CD14-positive monocyte (primary cell): ENCODE measurements around the gene OR1D5. TPM values are rescaled to one million over a fixed set of nuclear protein-coding genes. Genes with fewer than 3 reads are reported as not detected.
A peak's percentile ranks its signal among the peaks of the same experiment; 100 is the strongest.

Source experiments
- DNase-seq, 3 donors: peaks; one replicate each; pipeline ENCODE4 v3.0.0-alpha.2; 2011 to 2022
- H2AFZ ChIP-seq: 2 replicates; pipeline ENCODE4 v1.6.0; 2012; ENCODE audit warnings: mild to moderate bottlenecking, low read depth, low read length, inconsistent platforms; ENCODE audit not compliant: insufficient read depth, poor library complexity, severe bottlenecking
- H3K27ac ChIP-seq, 2 donors: 1 replicate in 1 of 2; 2 replicates in 1 of 2; pipeline ENCODE4 v1.5.1; 2012 to 2013; ENCODE audit warnings: low read length in 2 of 2, control low read depth in 1 of 2, inconsistent platforms in 1 of 2, low read depth in 1 of 2, mild to moderate bottlenecking in 1 of 2
- H3K27me3 ChIP-seq, 2 donors: one replicate each; pipeline versions ENCODE4 v1.6.0 to v1.6.1; 2011 to 2013; ENCODE audit warnings: low read length in 2 of 2; ENCODE audit not compliant: control insufficient read depth in 2 of 2, insufficient read depth in 2 of 2
- H3K36me3 ChIP-seq, 2 donors: replicated peaks in 1 of 2; 1 replicate in 1 of 2; 2 replicates in 1 of 2; pipeline versions ENCODE4 v1.5.1 to v1.6.1; 2012 to 2013; ENCODE audit warnings: low read length in 2 of 2, control low read depth in 1 of 2, inconsistent platforms in 1 of 2, mild to moderate bottlenecking in 1 of 2; ENCODE audit not compliant: insufficient read depth in 2 of 2, control insufficient read depth in 1 of 2
- H3K4me1 ChIP-seq, 2 donors: 1 replicate in 1 of 2; 2 replicates in 1 of 2; pipeline versions ENCODE4 v1.5.1 to v1.6.1; 2012 to 2013; ENCODE audit warnings: low read length in 2 of 2, control low read depth in 1 of 2, inconsistent platforms in 1 of 2, mild to moderate bottlenecking in 1 of 2, moderate library complexity in 1 of 2; ENCODE audit not compliant: insufficient read depth in 2 of 2, control insufficient read depth in 1 of 2
- H3K4me2 ChIP-seq: replicated peaks from 2 replicates; pipeline ENCODE3; 2012; ENCODE audit warnings: low read length, moderate library complexity, mild to moderate bottlenecking; ENCODE audit not compliant: poor library complexity, severe bottlenecking; ENCODE audit errors: extremely low read depth
- H3K4me3 ChIP-seq, 3 experiments: fragments of 200-600 bp in 1 of 3; sonication (generic) in 1 of 3; replicated peaks in 1 of 3; 1 replicate in 2 of 3; 2 replicates in 1 of 3; pipeline ENCODE4 v1.5.1; 2011 to 2013; ENCODE audit warnings: low read length in 3 of 3, mild to moderate bottlenecking in 3 of 3, control low read depth in 2 of 3, low read depth in 2 of 3, inconsistent platforms in 1 of 3, moderate library complexity in 1 of 3
- H3K79me2 ChIP-seq: 2 replicates; pipeline ENCODE4 v1.6.0; 2012; ENCODE audit warnings: mild to moderate bottlenecking, control low read depth, inconsistent platforms, low read length, moderate library complexity; ENCODE audit not compliant: insufficient read depth
- H3K9ac ChIP-seq: 2 replicates; pipeline ENCODE4 v1.6.0; 2017; ENCODE audit warnings: low read length, mild to moderate bottlenecking; ENCODE audit not compliant: insufficient read depth, poor library complexity, severe bottlenecking
- H3K9me3 ChIP-seq, 2 donors: replicated peaks in 1 of 2; 1 replicate in 1 of 2; 2 replicates in 1 of 2; pipeline versions ENCODE4 v1.5.1 to v1.6.1; 2012 to 2013; ENCODE audit warnings: low read length in 2 of 2, control low read depth in 1 of 2; ENCODE audit not compliant: control insufficient read depth in 1 of 2, insufficient read depth in 1 of 2
- H4K20me1 ChIP-seq: 2 replicates; pipeline ENCODE4 v1.6.0; 2012; ENCODE audit warnings: mild to moderate bottlenecking, low read length, control low read depth, moderate library complexity; ENCODE audit not compliant: insufficient read depth
- H3K27ac Mint-ChIP-seq, 7 donors: one replicate each; pipeline ENCODE4 v1.8.0; 2020; ENCODE audit warnings: mild to moderate bottlenecking in 7 of 7, mixed read lengths in 7 of 7, moderate library complexity in 6 of 7, inconsistent platforms in 2 of 7
- H3K27me3 Mint-ChIP-seq, 3 donors: one replicate each; pipeline ENCODE4 v1.8.0; 2021 to 2022; ENCODE audit warnings: low read depth in 3 of 3, mild to moderate bottlenecking in 3 of 3, mixed read lengths in 3 of 3, moderate library complexity in 3 of 3, inconsistent platforms in 1 of 3
- H3K36me3 Mint-ChIP-seq, 2 donors: one replicate each; pipeline ENCODE4 v1.8.0; 2020; ENCODE audit warnings: mixed read lengths in 2 of 2, inconsistent platforms in 1 of 2, mild to moderate bottlenecking in 1 of 2
- H3K4me1 Mint-ChIP-seq: one replicate; pipeline ENCODE4 v1.8.0; 2020; ENCODE audit warnings: mild to moderate bottlenecking, mixed read lengths
- H3K4me3 Mint-ChIP-seq, 2 donors: one replicate each; pipeline ENCODE4 v1.8.0; 2020; ENCODE audit warnings: mild to moderate bottlenecking in 2 of 2, mixed read lengths in 2 of 2, moderate library complexity in 1 of 2
- H3K9me3 Mint-ChIP-seq, 7 donors: one replicate each; pipeline ENCODE4 v1.8.0; 2020 to 2022; ENCODE audit warnings: mixed read lengths in 7 of 7, mild to moderate bottlenecking in 6 of 7, moderate library complexity in 6 of 7, inconsistent platforms in 2 of 7
- WGBS: methylation state at CpG from one replicate; pipeline ENCODE4 v1.1.5; 2013; ENCODE audit warnings: missing lambda C conversion rate; ENCODE audit not compliant: insufficient coverage; 5-methylcytosine and 5-hydroxymethylcytosine counted together
- intact Hi-C, 2 donors: fragments of 100-400 bp; cut with micrococcal nuclease; formaldehyde crosslinking; loops; one replicate each; pipeline versions ENCODE4 v1.15.0 to v1.15.1; 2023
- polyA plus RNA-seq, 3 donors: library from polyadenylated mRNA; depleted of rRNA in 1 of 3; unstranded in 2 of 3; stranded (reverse) in 1 of 3; fragments of 300-500 nt in 2 of 3; fragments of >200 nt in 1 of 3; fragmentation: Illumina TruSeq in 2 of 3; gene quantifications; 1 replicate in 2 of 3; 2 replicates in 1 of 3; pipeline ENCODE4 v1.2.3, GENCODE V29; 2012 to 2021
- TF ChIP-seq, protein P1 (sequence below): fragments of 200-600 bp; IDR thresholded peaks from one replicate; pipeline ENCODE4 v1.8.0; 2022; ENCODE audit warnings: antibody characterized with exemption, mild to moderate bottlenecking

The OR1D5 gene
- polyA plus RNA-seq, 3 donors = not detected

DNA sequence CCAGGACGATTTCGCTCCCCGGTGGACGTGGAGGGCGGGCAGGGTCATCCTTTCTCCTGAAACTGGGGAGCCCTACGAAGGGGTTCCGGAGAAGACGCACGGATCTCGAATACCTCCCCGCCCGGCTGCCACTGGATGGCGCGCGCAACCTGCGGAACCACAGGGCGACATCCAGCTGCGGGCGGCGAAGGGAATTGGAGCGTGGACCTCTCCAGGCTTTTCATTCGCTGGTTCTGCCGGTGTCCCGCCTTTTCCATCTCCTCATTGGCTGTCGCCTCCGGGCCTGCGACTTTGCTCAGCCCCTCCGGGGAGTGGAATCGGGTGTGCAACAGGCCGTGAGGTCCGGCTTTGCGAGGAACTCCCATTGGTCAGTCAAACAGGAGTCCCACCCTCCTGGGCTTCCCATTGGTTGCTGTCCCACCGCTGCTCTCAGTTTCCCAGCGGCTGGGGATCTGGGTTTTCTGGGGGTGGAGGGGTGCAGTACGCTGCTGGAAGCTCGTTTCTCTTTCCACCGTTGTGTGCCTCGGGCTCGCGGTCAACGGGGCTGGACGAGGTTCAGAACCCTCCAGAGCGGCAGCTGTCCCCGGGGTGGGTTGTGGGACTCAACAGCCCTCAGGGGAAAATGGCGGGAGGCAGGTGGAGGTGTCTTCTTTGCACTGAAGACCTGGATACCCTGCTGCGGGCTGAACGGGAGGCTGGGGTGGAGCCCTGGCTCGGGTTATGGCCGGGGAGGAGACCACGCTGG is 14.5 kb downstream of the OR1D5 start:
- peak overlapping the region; percentile 73 for H3K9ac ChIP-seq
- Mint-ChIP-seq H3K9me3 (peaks cover 3 to 8% (median 5%) of the 10 kb centered on the region in 7 donors), H3K4me3 (peak overlapping the region; percentile 88 to 93), H3K27me3 (peaks cover 0 to 2% (median 0%) of the 10 kb centered on the region in 3 donors), H3K36me3 (no peaks in the 10 kb centered on the region), H3K4me1 (peaks cover 3% of the 10 kb centered on the region), H3K27ac (peak overlapping the region; percentile 68 to 94 (median 85))
- H4K20me1 ChIP-seq = no peaks in the 10 kb centered on the region
- TF ChIP-seq, protein P1, sequence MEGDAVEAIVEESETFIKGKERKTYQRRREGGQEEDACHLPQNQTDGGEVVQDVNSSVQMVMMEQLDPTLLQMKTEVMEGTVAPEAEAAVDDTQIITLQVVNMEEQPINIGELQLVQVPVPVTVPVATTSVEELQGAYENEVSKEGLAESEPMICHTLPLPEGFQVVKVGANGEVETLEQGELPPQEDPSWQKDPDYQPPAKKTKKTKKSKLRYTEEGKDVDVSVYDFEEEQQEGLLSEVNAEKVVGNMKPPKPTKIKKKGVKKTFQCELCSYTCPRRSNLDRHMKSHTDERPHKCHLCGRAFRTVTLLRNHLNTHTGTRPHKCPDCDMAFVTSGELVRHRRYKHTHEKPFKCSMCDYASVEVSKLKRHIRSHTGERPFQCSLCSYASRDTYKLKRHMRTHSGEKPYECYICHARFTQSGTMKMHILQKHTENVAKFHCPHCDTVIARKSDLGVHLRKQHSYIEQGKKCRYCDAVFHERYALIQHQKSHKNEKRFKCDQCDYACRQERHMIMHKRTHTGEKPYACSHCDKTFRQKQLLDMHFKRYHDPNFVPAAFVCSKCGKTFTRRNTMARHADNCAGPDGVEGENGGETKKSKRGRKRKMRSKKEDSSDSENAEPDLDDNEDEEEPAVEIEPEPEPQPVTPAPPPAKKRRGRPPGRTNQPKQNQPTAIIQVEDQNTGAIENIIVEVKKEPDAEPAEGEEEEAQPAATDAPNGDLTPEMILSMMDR = peak; percentile 84
- peak overlapping the region; percentile 100 for H2AFZ ChIP-seq
- WGBS = under 1% methylated on average over 48 of the region's 50 CpGs
- peaks cover 4 to 8% of the 10 kb centered on the region in 2 donors for H3K9me3 ChIP-seq
- H3K4me3 ChIP-seq = peak overlapping the region; percentile 63 to 99 (median 96)
- H3K36me3 ChIP-seq = no peaks in the 10 kb centered on the region
- peak overlapping the region; percentile 38 to 84 for H3K27ac ChIP-seq
- peak; percentile 98 to 99 (median 98) for DNase-seq
- no peaks in the 10 kb centered on the region for H3K27me3 ChIP-seq
- peaks cover 11 to 12% of the 10 kb centered on the region in 2 donors for H3K4me1 ChIP-seq
- no peaks in the 10 kb centered on the region for H3K79me2 ChIP-seq
- intact Hi-C loops = loop anchor here in 1 of 2 donors (5.0 to 10.0 kb wide), 2 partner anchors 586 to 798 kb away; partner anchors contain the start of genes CTNS, NCBP3 and SHPK
- H3K4me2 ChIP-seq = peak overlapping the region; percentile 99

DNA sequence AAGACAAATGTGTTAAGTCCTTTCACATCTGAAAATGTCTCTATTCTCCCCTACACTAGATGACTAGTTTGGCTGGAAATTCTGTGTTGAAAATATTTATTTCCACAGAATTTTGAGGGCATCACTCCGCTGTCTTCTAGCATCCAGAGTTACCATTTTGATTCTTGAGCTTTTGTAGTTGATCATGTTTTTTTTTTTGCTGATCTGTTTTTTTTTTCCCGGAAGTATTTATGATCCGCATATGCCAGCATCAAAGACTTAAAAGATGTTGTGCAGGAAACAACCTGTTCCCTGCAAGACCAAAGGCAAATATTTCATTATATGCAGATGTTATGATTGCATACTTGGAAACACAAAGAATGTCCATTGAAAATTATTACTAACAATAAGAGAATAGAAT is 16.7 kb downstream of the OR1D5 start:
- Histone ChIP-seq H3K27me3 (no peaks in the 10 kb centered on the region), H3K4me1 (peaks cover 11 to 12% of the 10 kb centered on the region in 2 donors), H2AFZ (no peak overlapping the region), H4K20me1 (no peaks in the 10 kb centered on the region), H3K4me3 (no peak overlapping the region), H3K36me3 (no peaks in the 10 kb centered on the region), H3K9me3 (peaks cover 10 to 14% of the 10 kb centered on the region in 2 donors), H3K27ac (no peak overlapping the region), H3K9ac (no peak overlapping the region), H3K79me2 (no peaks in the 10 kb centered on the region), H3K4me2 (no peak overlapping the region)
- DNase-seq = no peak
- H3K27ac Mint-ChIP-seq = peak overlapping the region in 1 of 7 donors; percentile 69
- H3K27me3 Mint-ChIP-seq = peaks cover 0 to 4% (median 0%) of the 10 kb centered on the region in 3 donors
- H3K36me3 Mint-ChIP-seq = no peaks in the 10 kb centered on the region
- no CpG with 5 or more reads among the region's 3 CpGs for WGBS
- H3K4me1 Mint-ChIP-seq = peaks cover 3% of the 10 kb centered on the region
- TF ChIP-seq, protein P1 = no peak
- H3K4me3 Mint-ChIP-seq = no peak overlapping the region
- intact Hi-C loops = loop anchor here (2.0 to 10.0 kb wide), 3 partner anchors 588 to 801 kb away; partner anchors contain the start of genes CTNS (in 1 of the 2), NCBP3 (in 1 of the 2) and SHPK (in 1 of the 2)
- peaks cover 8 to 14% (median 12%) of the 10 kb centered on the region in 7 donors for H3K9me3 Mint-ChIP-seq
